Urinary bladder (tissue), 4 donors: Measurements from ENCODE around the gene PPP1R3G. TPM values are rescaled to one million over a fixed set of nuclear protein-coding genes. Genes with fewer than 3 reads are reported as not detected.

Experiments
- DNase-seq: peaks from one replicate; pipeline ENCODE4 v3.0.0-alpha.2; 2015; ENCODE audit errors: extremely low spot score
- H3K27ac ChIP-seq: one replicate; pipeline ENCODE4 v1.5.1; 2013; ENCODE audit warnings: low read depth, mild to moderate bottlenecking, moderate library complexity
- H3K36me3 ChIP-seq: one replicate; pipeline ENCODE4 v1.6.1; 2013; ENCODE audit warnings: mild to moderate bottlenecking, moderate library complexity; ENCODE audit not compliant: insufficient read depth
- H3K4me1 ChIP-seq: one replicate; pipeline ENCODE4 v1.6.1; 2013; ENCODE audit warnings: mild to moderate bottlenecking, moderate library complexity; ENCODE audit not compliant: insufficient read depth
- H3K4me3 ChIP-seq: one replicate; pipeline ENCODE4 v1.5.1; 2013; ENCODE audit warnings: low read depth, low read length
- WGBS: extraction: QIAGEN DNeasy Blood & Tissue Kit; methylation state at CpG from one replicate; pipeline ENCODE4 v1.1.7; 2013; 5-methylcytosine and 5-hydroxymethylcytosine counted together
- polyA plus RNA-seq: library from polyadenylated mRNA; stranded (reverse); fragments of 200-250 nt; gene quantifications from one replicate; pipeline ENCODE4 v1.2.3, GENCODE V29; 2013
- total RNA-seq: library from RNA; depleted of rRNA; stranded (reverse); fragments of >200 nt; gene quantifications from one replicate; pipeline ENCODE4 v1.2.3, GENCODE V29; 2014
- donor health status: healthy with polysubstance abuse.
- donor health status: healthy.

Gene PPP1R3G
- total and polyA plus RNA-seq, 2 donors: 4.7 to 5.1 TPM

- no peaks in the 10 kb centered on the region for H3K4me1 ChIP-seq
- no peak overlapping the region for H3K27ac ChIP-seq
- no peaks in the 10 kb centered on the region for H3K36me3 ChIP-seq
- H3K4me3 ChIP-seq: no peak overlapping the region
- whole genome bisulfite sequencing: 90% methylated on average over 10 of the region's 10 CpGs
- DNase-seq: no peak
These were observed 6.3 kb downstream of the PPP1R3G start for GRCh38 chr6:5091210-5092069.

DNA sequence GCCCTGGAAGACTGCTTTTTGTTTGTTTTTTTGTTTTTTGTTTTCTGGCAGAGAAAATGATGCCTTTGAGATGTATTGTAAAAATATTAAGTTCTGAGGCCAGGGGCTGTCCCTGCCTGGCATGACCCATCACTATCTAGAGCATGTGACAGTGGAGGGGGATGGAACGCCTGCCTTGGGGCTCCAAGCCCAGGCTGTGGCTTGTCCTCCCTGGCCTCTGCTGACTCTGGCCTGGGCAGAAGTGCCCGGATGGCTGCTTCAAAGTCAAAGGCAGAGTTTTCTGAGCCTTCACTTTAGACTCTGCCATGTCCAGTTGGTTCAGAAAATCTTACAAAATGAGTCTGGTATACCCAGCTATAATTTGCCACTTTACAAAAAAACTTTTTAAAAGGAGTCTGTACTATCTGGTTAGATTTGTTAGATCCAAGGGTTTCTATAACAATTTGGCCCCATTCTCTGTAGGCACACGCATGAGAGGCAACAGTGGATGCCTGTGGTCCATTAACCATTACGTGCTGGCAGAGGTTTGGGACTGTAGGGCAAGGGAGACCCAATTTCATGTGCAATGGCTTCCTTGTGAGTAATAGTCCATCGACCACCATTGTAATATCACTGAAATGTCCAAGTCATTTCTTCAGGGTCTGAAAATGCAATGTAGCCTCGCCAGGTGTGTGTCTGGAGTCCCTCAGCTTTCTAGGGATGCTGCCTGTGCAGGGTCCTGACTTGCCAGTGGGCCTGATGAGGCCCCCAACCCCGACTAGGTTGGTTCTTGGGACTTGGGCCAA, 8.3 kb downstream of the PPP1R3G start:
- Histone ChIP-seq H3K27ac (no peak overlapping the region), H3K4me3 (no peak overlapping the region), H3K4me1 (no peaks in the 10 kb centered on the region), H3K36me3 (no peaks in the 10 kb centered on the region)
- 86% methylated on average over 7 of the region's 7 CpGs for WGBS
- DNase-seq: no peak

- H3K4me1 ChIP-seq: no peaks in the 10 kb centered on the region
- no peak for DNase-seq
- H3K27ac ChIP-seq: no peak overlapping the region
- H3K4me3 ChIP-seq: no peak overlapping the region
- no peaks in the 10 kb centered on the region for H3K36me3 ChIP-seq
- 60% methylated on average over 3 of the region's 3 CpGs for WGBS
These were observed 9.2 kb downstream of the PPP1R3G start for GRCh38 chr6:5094327-5094726.

- WGBS: 82% methylated on average over 3 of the region's 3 CpGs
- no peak overlapping the region for H3K4me3 ChIP-seq
- DNase-seq: no peak
- H3K27ac ChIP-seq: no peak overlapping the region
- no peaks in the 10 kb centered on the region for H3K36me3 ChIP-seq
- H3K4me1 ChIP-seq: no peaks in the 10 kb centered on the region
These were observed 10.1 kb downstream of the PPP1R3G start for GRCh38 chr6:5095236-5095635.

- 50% methylated on average over 2 of the region's 2 CpGs for WGBS
- no peak overlapping the region for H3K4me3 ChIP-seq
- no peak overlapping the region for H3K27ac ChIP-seq
- no peaks in the 10 kb centered on the region for H3K4me1 ChIP-seq
- no peaks in the 10 kb centered on the region for H3K36me3 ChIP-seq
- DNase-seq: no peak
These were observed 11.3 kb downstream of the PPP1R3G start for GRCh38 chr6:5096482-5096881.

- no peaks in the 10 kb centered on the region for H3K36me3 ChIP-seq
These were observed 13.5 kb downstream of the PPP1R3G start for GRCh38 chr6:5098501-5099270.

DNA sequence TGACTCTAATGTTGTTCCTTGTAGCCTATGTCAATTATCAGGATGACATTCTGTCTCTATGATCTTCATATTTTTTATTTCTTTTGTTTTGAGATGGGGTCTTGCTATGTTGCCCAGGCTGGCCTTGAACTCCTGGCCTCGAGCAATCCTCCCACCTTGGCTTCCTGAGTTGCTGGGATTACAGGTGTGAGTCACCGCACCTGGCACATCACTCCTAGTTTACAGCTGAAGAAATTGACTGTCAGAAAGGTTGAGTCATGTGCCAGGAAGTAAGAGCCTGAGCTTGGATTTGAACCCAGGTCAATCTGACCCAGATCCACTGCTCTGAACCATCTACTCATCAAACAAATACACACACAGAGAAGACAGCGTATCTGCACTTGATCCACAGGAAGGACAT, 14.4 kb downstream of the PPP1R3G start:
- Histone ChIP-seq H3K27ac (no peak overlapping the region), H3K4me3 (no peak overlapping the region), H3K36me3 (no peaks in the 10 kb centered on the region), H3K4me1 (no peaks in the 10 kb centered on the region)
- 97% methylated on average over 3 of the region's 3 CpGs for WGBS
- no peak for DNase-seq

More at GRCh38 chr6:5098501-5099270, 13.5 kb downstream of the PPP1R3G start:
- H3K4me3 ChIP-seq: no peak overlapping the region
- no peak overlapping the region for H3K27ac ChIP-seq
- no peak for DNase-seq
- WGBS: 94% methylated on average over 14 of the region's 14 CpGs
- H3K4me1 ChIP-seq: no peaks in the 10 kb centered on the region

- WGBS: 92% methylated on average over 7 of the region's 7 CpGs
- DNase-seq: no peak
- Histone ChIP-seq H3K4me1 (no peaks in the 10 kb centered on the region), H3K27ac (no peak overlapping the region), H3K36me3 (no peaks in the 10 kb centered on the region), H3K4me3 (no peak overlapping the region)
These were observed 15.7 kb downstream of the PPP1R3G start for GRCh38 chr6:5100806-5101205.

GRCh38 chr6:5102267-5102970, 17.3 kb downstream of the PPP1R3G start:
- H3K4me3 ChIP-seq: no peak overlapping the region
- H3K27ac ChIP-seq: no peak overlapping the region
- WGBS: 89% methylated on average over 8 of the region's 8 CpGs
- H3K4me1 ChIP-seq: no peaks in the 10 kb centered on the region
- no peak for DNase-seq
- H3K36me3 ChIP-seq: no peaks in the 10 kb centered on the region

DNA sequence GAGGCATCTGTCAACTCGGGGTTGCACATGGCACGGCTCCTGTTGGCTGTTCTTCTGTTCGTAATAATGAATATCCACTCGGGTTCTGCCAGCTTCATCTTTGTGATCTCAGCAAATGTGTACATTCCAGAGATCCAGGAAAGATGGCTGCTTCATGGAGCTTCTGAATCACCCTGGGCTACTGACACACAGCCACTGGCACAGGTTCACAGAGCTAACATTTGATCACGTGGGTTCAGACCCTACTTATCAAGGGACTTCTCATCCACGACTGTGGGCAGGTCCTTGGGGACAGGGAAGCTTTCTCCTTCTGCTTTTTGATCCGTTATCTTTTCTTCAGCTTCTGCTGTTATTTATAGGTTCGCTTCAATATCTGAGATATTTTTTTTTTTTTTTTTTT, 18.1 kb downstream of the PPP1R3G start:
- H3K27ac ChIP-seq: no peak overlapping the region
- no peak overlapping the region for H3K4me3 ChIP-seq
- 87% methylated on average over 8 of the region's 8 CpGs for WGBS
- DNase-seq: no peak
- no peaks in the 10 kb centered on the region for H3K36me3 ChIP-seq
- H3K4me1 ChIP-seq: no peaks in the 10 kb centered on the region

- Histone ChIP-seq H3K27ac (no peak overlapping the region), H3K4me3 (no peak overlapping the region), H3K4me1 (no peaks in the 10 kb centered on the region), H3K36me3 (no peaks in the 10 kb centered on the region)
- 94% methylated on average over 6 of the region's 6 CpGs for WGBS
- DNase-seq: no peak
These were observed 19.5 kb downstream of the PPP1R3G start for GRCh38 chr6:5104667-5105066.

GRCh38 chr6:5105146-5105545, 20.0 kb downstream of the PPP1R3G start:
- no peak for DNase-seq
- Histone ChIP-seq H3K27ac (no peak overlapping the region), H3K4me1 (no peaks in the 10 kb centered on the region), H3K4me3 (no peak overlapping the region), H3K36me3 (no peaks in the 10 kb centered on the region)
- WGBS: 94% methylated on average over 10 of the region's 10 CpGs

DNA sequence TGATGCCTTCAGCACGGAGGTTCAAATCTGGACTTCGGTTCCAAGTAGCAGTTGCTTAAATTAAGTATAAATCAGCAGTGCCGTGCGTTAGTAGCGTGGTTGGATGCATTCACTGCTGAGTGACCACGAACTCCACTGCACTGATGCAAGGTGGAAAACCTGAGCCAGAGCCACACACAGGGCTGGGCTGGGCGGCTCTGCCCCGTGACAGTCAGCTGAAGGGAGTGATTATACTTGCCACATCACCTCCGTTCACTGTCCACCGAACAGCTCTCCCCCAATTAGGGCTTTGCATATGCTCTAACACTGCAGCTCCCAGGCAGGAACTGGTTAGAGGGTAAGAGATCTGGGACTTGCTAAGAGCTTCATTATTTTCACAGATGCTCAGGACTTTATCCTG, 22.2 kb downstream of the PPP1R3G start:
- WGBS: 94% methylated on average over 10 of the region's 10 CpGs
- Histone ChIP-seq H3K27ac (no peak overlapping the region), H3K36me3 (no peaks in the 10 kb centered on the region), H3K4me1 (no peaks in the 10 kb centered on the region), H3K4me3 (no peak overlapping the region)
- no peak for DNase-seq
